HG03025 (cell line): Measurements from ENCODE around the gene DIDO1.
A peak's percentile ranks its signal among the peaks of the same experiment; 100 is the strongest.

Experiments used
- ATAC-seq: cut with Tn5 transposase; IDR thresholded peaks from one replicate; pipeline ENCODE4 v1.9.1; 2021; ENCODE audit warnings: mild to moderate bottlenecking, moderate library complexity; ENCODE audit not compliant: unreplicated experiment, low FRiP score

The DIDO1 gene

GRCh38 chr20:62951896-62952372, 25.6 kb upstream of the DIDO1 start:
- no peak for ATAC-seq

GRCh38 chr20:62951143-62951895, 25.0 kb upstream of the DIDO1 start:
- ATAC-seq: no peak

GRCh38 chr20:62950741-62951140, 24.4 kb upstream of the DIDO1 start:
- no peak for ATAC-seq

- no peak for ATAC-seq
These were observed 23.7 kb upstream of the DIDO1 start for GRCh38 chr20:62949962-62950361.

GRCh38 chr20:62949153-62949821, 23.0 kb upstream of the DIDO1 start:
- ATAC-seq: no peak

GRCh38 chr20:62947532-62948300, 21.4 kb upstream of the DIDO1 start:
- ATAC-seq: no peak

GRCh38 chr20:62946918-62947317, 20.6 kb upstream of the DIDO1 start:
- no peak for ATAC-seq

- no peak for ATAC-seq
These were observed 19.6 kb upstream of the DIDO1 start for GRCh38 chr20:62945771-62946339.

- no peak for ATAC-seq
These were observed 18.4 kb upstream of the DIDO1 start for GRCh38 chr20:62944746-62945145.

GRCh38 chr20:62944184-62944583, 17.9 kb upstream of the DIDO1 start:
- ATAC-seq: no peak

- no peak for ATAC-seq
These were observed 17.1 kb upstream of the DIDO1 start for GRCh38 chr20:62943396-62943795.

- no peak for ATAC-seq
These were observed 16.2 kb upstream of the DIDO1 start for GRCh38 chr20:62942456-62942855.

- no peak for ATAC-seq
These were observed 15.5 kb upstream of the DIDO1 start for GRCh38 chr20:62941792-62942191.

GRCh38 chr20:62940875-62941274, 14.6 kb upstream of the DIDO1 start:
- ATAC-seq: no peak

- ATAC-seq: peak; percentile 40
These were observed 12.0 kb upstream of the DIDO1 start, which contains the start of gene GID8 for GRCh38 chr20:62938105-62938888. Gene GID8 (plus strand): TSS chr20:62938147. CDS start chr20:62941503, 3,356 bp downstream.

GRCh38 chr20:62937268-62938104, 11.2 kb upstream of the DIDO1 start:
- peak; percentile 87 for ATAC-seq

GRCh38 chr20:62935968-62936585, 9.8 kb upstream of the DIDO1 start:
- ATAC-seq: no peak

GRCh38 chr20:62935204-62935967, 9.1 kb upstream of the DIDO1 start:
- ATAC-seq: no peak
